Measurements from ENCODE around the gene LGALSL. TPM values are rescaled to one million over a fixed set of nuclear protein-coding genes. Genes with fewer than 3 reads are reported as not detected.
A peak's percentile ranks its signal among the peaks of the same experiment; 100 is the strongest.

Gene LGALSL
- 3.6 and 3.8 TPM in 2 replicates for total RNA-seq

GRCh38 chr2:64453770-64454385 is at the start of gene LGALSL:
TSS of gene LGALSL (plus strand) at chr2:64454162. CDS start at chr2:64454546, 384 bp downstream.
- H3K79me2 ChIP-seq (ENCODE audit: insufficient read depth, low read length): no peaks in the 10 kb centered on the region
- H3K4me3 ChIP-seq (ENCODE audit: insufficient read depth, low read length): peak within 1 kb of the TSS; percentile 72
- H2AFZ ChIP-seq (ENCODE audit: low read length): peak within 1 kb of the TSS; percentile 64
- H3K27ac ChIP-seq (ENCODE audit: low read depth, low read length): no peak within 1 kb of the TSS
- no peaks in the 10 kb centered on the region for H3K36me3 ChIP-seq (ENCODE audit: insufficient read depth, low read length)
- H3K27me3 ChIP-seq (ENCODE audit: insufficient read depth, low read length): peaks cover 3% of the 10 kb centered on the region
- TF ChIP-seq, protein P1, sequence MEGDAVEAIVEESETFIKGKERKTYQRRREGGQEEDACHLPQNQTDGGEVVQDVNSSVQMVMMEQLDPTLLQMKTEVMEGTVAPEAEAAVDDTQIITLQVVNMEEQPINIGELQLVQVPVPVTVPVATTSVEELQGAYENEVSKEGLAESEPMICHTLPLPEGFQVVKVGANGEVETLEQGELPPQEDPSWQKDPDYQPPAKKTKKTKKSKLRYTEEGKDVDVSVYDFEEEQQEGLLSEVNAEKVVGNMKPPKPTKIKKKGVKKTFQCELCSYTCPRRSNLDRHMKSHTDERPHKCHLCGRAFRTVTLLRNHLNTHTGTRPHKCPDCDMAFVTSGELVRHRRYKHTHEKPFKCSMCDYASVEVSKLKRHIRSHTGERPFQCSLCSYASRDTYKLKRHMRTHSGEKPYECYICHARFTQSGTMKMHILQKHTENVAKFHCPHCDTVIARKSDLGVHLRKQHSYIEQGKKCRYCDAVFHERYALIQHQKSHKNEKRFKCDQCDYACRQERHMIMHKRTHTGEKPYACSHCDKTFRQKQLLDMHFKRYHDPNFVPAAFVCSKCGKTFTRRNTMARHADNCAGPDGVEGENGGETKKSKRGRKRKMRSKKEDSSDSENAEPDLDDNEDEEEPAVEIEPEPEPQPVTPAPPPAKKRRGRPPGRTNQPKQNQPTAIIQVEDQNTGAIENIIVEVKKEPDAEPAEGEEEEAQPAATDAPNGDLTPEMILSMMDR (IDR thresholded peaks at IDR 0.05; ENCODE audit: extremely low read depth, low read depth, low read length): no peak
- peak within 1 kb of the TSS; percentile 74 for H3K4me2 ChIP-seq (ENCODE audit: insufficient read depth, low read length)
- H3K9me3 ChIP-seq (ENCODE audit: low read depth, low read length): no peaks in the 10 kb centered on the region
- H4K20me1 ChIP-seq (ENCODE audit: insufficient read depth, low read length): no peaks in the 10 kb centered on the region
- H3K4me1 ChIP-seq (ENCODE audit: insufficient read depth, low read length): peaks cover 6% of the 10 kb centered on the region
- DNase-seq (ENCODE audit: insufficient read length, low spot score, missing footprints): peak; percentile 96

GRCh38 chr2:64404743-64405142 is 49.2 kb upstream of the LGALSL start:
- H3K9me3 ChIP-seq (ENCODE audit: low read depth, low read length): no peaks in the 10 kb centered on the region
- peak overlapping the region; percentile 91 for H2AFZ ChIP-seq (ENCODE audit: low read length)
- H4K20me1 ChIP-seq (ENCODE audit: insufficient read depth, low read length): no peaks in the 10 kb centered on the region
- peaks cover 12% of the 10 kb centered on the region for H3K27me3 ChIP-seq (ENCODE audit: insufficient read depth, low read length)
- H3K4me1 ChIP-seq (ENCODE audit: insufficient read depth, low read length): peaks cover 16% of the 10 kb centered on the region
- DNase-seq (ENCODE audit: insufficient read length, low spot score, missing footprints): no peak
- H3K27ac ChIP-seq (ENCODE audit: low read depth, low read length): peak overlapping the region; percentile 44
- H3K36me3 ChIP-seq (ENCODE audit: insufficient read depth, low read length): no peaks in the 10 kb centered on the region
- TF ChIP-seq, protein P1 (IDR thresholded peaks at IDR 0.05; ENCODE audit: extremely low read depth, low read depth, low read length): no peak
- H3K79me2 ChIP-seq (ENCODE audit: insufficient read depth, low read length): no peaks in the 10 kb centered on the region
- no peak overlapping the region for H3K4me3 ChIP-seq (ENCODE audit: insufficient read depth, low read length)
- peak overlapping the region; percentile 64 for H3K4me2 ChIP-seq (ENCODE audit: insufficient read depth, low read length)

DNA sequence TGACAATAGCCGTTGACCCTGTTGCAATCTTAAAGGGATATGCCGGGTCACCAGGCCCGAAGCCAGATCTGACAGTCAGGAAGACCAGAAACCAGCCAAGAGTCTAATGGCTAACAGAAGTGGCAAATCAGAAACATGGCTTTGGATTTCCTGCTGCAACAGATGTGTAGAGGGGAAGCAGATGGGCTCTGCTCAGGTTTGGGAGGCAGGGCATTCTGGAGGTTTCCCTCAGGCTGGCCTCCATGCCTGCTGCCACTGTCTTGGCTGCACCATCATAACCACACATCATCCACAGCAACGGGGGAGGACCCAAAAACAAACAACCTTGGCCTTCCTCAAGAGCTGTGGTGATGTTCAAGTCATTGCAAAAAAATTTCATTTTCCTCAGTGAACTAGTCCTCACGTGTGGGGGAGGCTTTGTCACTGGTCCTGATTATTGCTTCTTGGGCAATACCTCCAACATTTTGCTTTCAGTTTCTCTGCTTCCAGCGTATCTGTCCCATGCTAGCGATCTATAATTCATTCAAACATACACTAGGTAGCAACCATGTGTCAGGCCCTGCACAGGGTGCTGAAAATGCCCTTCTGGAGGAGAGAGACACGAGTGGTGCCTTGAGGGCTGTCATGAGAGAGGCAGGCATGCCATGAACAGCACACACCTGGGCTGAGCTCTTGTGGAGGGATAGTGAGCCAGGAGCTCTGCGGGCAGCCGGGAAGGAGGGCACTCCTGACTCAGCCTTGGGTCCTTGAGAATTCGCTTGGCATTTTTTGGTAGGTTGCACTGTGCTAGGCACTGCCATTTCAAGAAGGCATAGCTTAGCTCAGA is 48.2 kb upstream of the LGALSL start:
- no peak overlapping the region for H2AFZ ChIP-seq (ENCODE audit: low read length)
- H3K27me3 ChIP-seq (ENCODE audit: insufficient read depth, low read length): peaks cover 22% of the 10 kb centered on the region
- H3K4me3 ChIP-seq (ENCODE audit: insufficient read depth, low read length): peak overlapping the region; percentile 43
- peak overlapping the region; percentile 28 for H3K4me2 ChIP-seq (ENCODE audit: insufficient read depth, low read length)
- DNase-seq (ENCODE audit: insufficient read length, low spot score, missing footprints): peak; percentile 74
- peaks cover 16% of the 10 kb centered on the region for H3K4me1 ChIP-seq (ENCODE audit: insufficient read depth, low read length)
- H3K9me3 ChIP-seq (ENCODE audit: low read depth, low read length): no peaks in the 10 kb centered on the region
- TF ChIP-seq, protein P1 (IDR thresholded peaks at IDR 0.05; ENCODE audit: extremely low read depth, low read depth, low read length): no peak
- no peaks in the 10 kb centered on the region for H4K20me1 ChIP-seq (ENCODE audit: insufficient read depth, low read length)
- H3K36me3 ChIP-seq (ENCODE audit: insufficient read depth, low read length): no peaks in the 10 kb centered on the region
- H3K79me2 ChIP-seq (ENCODE audit: insufficient read depth, low read length): no peaks in the 10 kb centered on the region
- peak overlapping the region; percentile 27 for H3K27ac ChIP-seq (ENCODE audit: low read depth, low read length)

- Histone ChIP-seq H4K20me1 (ENCODE audit: insufficient read depth, low read length) (no peaks in the 10 kb centered on the region), H3K4me2 (ENCODE audit: insufficient read depth, low read length) (peak overlapping the region; percentile 28)
- no peak for DNase-seq (ENCODE audit: insufficient read length, low spot score, missing footprints)
These were observed 47.6 kb upstream of the LGALSL start for GRCh38 chr2:64406407-64406774.

More at GRCh38 chr2:64406407-64406774, 47.6 kb upstream of the LGALSL start:
- Histone ChIP-seq H2AFZ (ENCODE audit: low read length) (no peak overlapping the region), H3K27ac (ENCODE audit: low read depth, low read length) (no peak overlapping the region), H3K9me3 (ENCODE audit: low read depth, low read length) (no peaks in the 10 kb centered on the region), H3K79me2 (ENCODE audit: insufficient read depth, low read length) (no peaks in the 10 kb centered on the region), H3K27me3 (ENCODE audit: insufficient read depth, low read length) (peaks cover 26% of the 10 kb centered on the region), H3K36me3 (ENCODE audit: insufficient read depth, low read length) (no peaks in the 10 kb centered on the region), H3K4me1 (ENCODE audit: insufficient read depth, low read length) (peaks cover 16% of the 10 kb centered on the region), H3K4me3 (ENCODE audit: insufficient read depth, low read length) (no peak overlapping the region)
- TF ChIP-seq, protein P1 (IDR thresholded peaks at IDR 0.05; ENCODE audit: extremely low read depth, low read depth, low read length): no peak

All from osteoblast (primary cell).